WTC11 (cell line): ENCODE measurements around the gene PPID. TPM values are rescaled to one million over a fixed set of nuclear protein-coding genes. Genes with fewer than 3 reads are reported as not detected.
"Not testable (repeated sequence)": the region's sequence is repeated elsewhere in the genome, so short reads cannot be mapped to it uniquely, and the experiment has no call there.

Experiments used
- ATAC-seq: fragments of 200-7000 bp; cut with Tn5 transposase; 2 replicates; pipeline ENCODE4 v1.10.0; 2021; ENCODE audit warnings: mild to moderate bottlenecking, moderate library complexity
- CTCF ChIA-PET: fragments of 300-600 bp; sonication (Branson Sonifier 250); formaldehyde crosslinking; loops from one replicate; lab custom pipeline; 2021; ENCODE audit warnings: antibody characterized with exemption; lab: Charles Lee
- POLR2A ChIA-PET: fragments of 350-600 bp; sonication (Branson Sonifier 250); formaldehyde crosslinking; loops from one replicate; lab custom pipeline; 2021; ENCODE audit warnings: antibody characterized with exemption; lab: Charles Lee
- DNase-seq: peaks from one replicate; pipeline ENCODE4 v3.0.0; 2021; ENCODE audit warnings: low spot score
- H3K27ac Mint-ChIP-seq: 2 replicates; pipeline ENCODE4 v1.8.0; 2021; ENCODE audit warnings: mixed read lengths
- H3K27me3 Mint-ChIP-seq: 2 replicates; pipeline ENCODE4 v1.8.0; 2021; ENCODE audit warnings: low read depth, mild to moderate bottlenecking, moderate library complexity, mixed read lengths
- H3K36me3 Mint-ChIP-seq: 2 replicates; pipeline ENCODE4 v1.8.0; 2021; ENCODE audit warnings: mixed read lengths
- H3K4me1 Mint-ChIP-seq: 2 replicates; pipeline ENCODE4 v1.8.0; 2022; ENCODE audit warnings: mixed read lengths
- H3K4me3 Mint-ChIP-seq: 2 replicates; pipeline ENCODE4 v1.8.0; 2021; ENCODE audit warnings: mild to moderate bottlenecking, moderate library complexity, mixed read lengths
- H3K9me3 Mint-ChIP-seq: 2 replicates; pipeline ENCODE4 v1.8.0; 2021; ENCODE audit warnings: mixed read lengths
- CREB1 ChIP-seq: sonication (generic); formaldehyde crosslinking; IDR thresholded peaks from 2 replicates; pipeline ENCODE4 v1.8.0; 2023; ENCODE audit warnings: mild to moderate bottlenecking, missing genetic modification reagents
- CREM ChIP-seq: sonication (generic); formaldehyde crosslinking; IDR thresholded peaks from 2 replicates; pipeline ENCODE4 v1.8.1; 2022; ENCODE audit warnings: mild to moderate bottlenecking, missing genetic modification reagents, moderate library complexity
- ETV6 ChIP-seq: sonication (generic); formaldehyde crosslinking; IDR thresholded peaks from 2 replicates; pipeline ENCODE4 v1.8.1; 2022; ENCODE audit warnings: mild to moderate bottlenecking, missing genetic modification reagents
- JAZF1 ChIP-seq: fragments of 250-450 bp; sonication (Bioruptor Pico); IDR thresholded peaks from 2 replicates; pipeline ENCODE4 v1.9.0; 2021; ENCODE audit warnings: moderate library complexity, mild to moderate bottlenecking, inconsistent platforms
- NFATC4 ChIP-seq: fragments of 250-450 bp; sonication (Bioruptor Pico); IDR thresholded peaks from 2 replicates; pipeline ENCODE4 v1.9.0; 2021; ENCODE audit warnings: mild to moderate bottlenecking
- NFE2L1 ChIP-seq: sonication (generic); formaldehyde crosslinking; IDR thresholded peaks from 2 replicates; pipeline ENCODE4 v1.8.1; 2023; ENCODE audit warnings: missing genetic modification reagents
- NR1H2 ChIP-seq: sonication (generic); formaldehyde crosslinking; IDR thresholded peaks from 2 replicates; pipeline ENCODE4 v1.9.0; 2021; ENCODE audit warnings: mild to moderate bottlenecking, moderate library complexity, missing genetic modification reagents
- RORB ChIP-seq: fragments of 250-450 bp; sonication (Bioruptor Pico); IDR thresholded peaks from 2 replicates; pipeline ENCODE4 v1.9.0; 2021; ENCODE audit warnings: mild to moderate bottlenecking
- SMAD3 ChIP-seq: sonication (generic); formaldehyde crosslinking; IDR thresholded peaks from 2 replicates; pipeline ENCODE4 v1.8.0; 2022; ENCODE audit warnings: missing genetic modification reagents, mild to moderate bottlenecking, borderline replicate concordance
- TP53 ChIP-seq: sonication (generic); formaldehyde crosslinking; IDR thresholded peaks from 2 replicates; pipeline ENCODE4 v1.8.1; 2023; ENCODE audit warnings: mild to moderate bottlenecking, missing genetic modification reagents
- USF1 ChIP-seq: sonication (generic); formaldehyde crosslinking; IDR thresholded peaks from 2 replicates; pipeline ENCODE4 v1.8.0; 2022; ENCODE audit warnings: mild to moderate bottlenecking, missing genetic modification reagents
- ZBTB21 ChIP-seq: sonication (generic); formaldehyde crosslinking; IDR thresholded peaks from 2 replicates; pipeline ENCODE4 v1.8.1; 2023; ENCODE audit warnings: mild to moderate bottlenecking, missing genetic modification reagents, borderline replicate concordance
- ZNF232 ChIP-seq: sonication (generic); formaldehyde crosslinking; IDR thresholded peaks from 2 replicates; pipeline ENCODE4 v1.8.0; 2022; ENCODE audit warnings: mild to moderate bottlenecking, missing genetic modification reagents
- ZNF396 ChIP-seq: fragments of 250-450 bp; sonication (Bioruptor Pico); IDR thresholded peaks from 2 replicates; pipeline ENCODE4 v1.8.0; 2021; ENCODE audit warnings: mild to moderate bottlenecking, moderate library complexity, borderline replicate concordance
- ZNF423 ChIP-seq: fragments of 250-450 bp; sonication (Bioruptor Pico); IDR thresholded peaks from 2 replicates; pipeline ENCODE4 v2.1.2; 2022; ENCODE audit warnings: mild to moderate bottlenecking, moderate library complexity
- ZNF425 ChIP-seq: fragments of 250-450 bp; sonication (Bioruptor Pico); conservative IDR thresholded peaks from 2 replicates; pipeline ENCODE4 v1.9.0; 2021; ENCODE audit warnings: mild to moderate bottlenecking
- total RNA-seq: library from RNA; stranded (reverse); gene quantifications from 3 replicates; pipeline ENCODE4 v1.2.3, GENCODE V29; 2021
- TF ChIP-seq, protein P1 (sequence below): sonication (generic); formaldehyde crosslinking; IDR thresholded peaks from 2 replicates; pipeline ENCODE4 v1.8.1; 2022; ENCODE audit warnings: low read depth, mild to moderate bottlenecking, moderate library complexity, missing genetic modification reagents, borderline replicate concordance
- TF ChIP-seq, protein P2 (sequence below): sonication (generic); formaldehyde crosslinking; IDR thresholded peaks from 2 replicates; pipeline ENCODE4 v1.8.1; 2022; ENCODE audit warnings: mild to moderate bottlenecking, missing genetic modification reagents, moderate library complexity, borderline replicate concordance

Gene PPID
- total RNA-seq, 1 experiment from 2014 or later = 40.5 TPM

- ATAC-seq (no peak), DNase-seq (no peak)
- Mint-ChIP-seq H3K27ac (no peak overlapping the region), H3K27me3 (no peaks in the 10 kb centered on the region), H3K9me3 (peaks cover 17% of the 10 kb centered on the region), H3K4me1 (no peaks in the 10 kb centered on the region), H3K36me3 (peaks cover 9% of the 10 kb centered on the region), H3K4me3 (no peak overlapping the region)
- CTCF ChIA-PET = no interaction called here
- POLR2A ChIA-PET = no interaction called here
- TF ChIP-seq USF1 = no peak
- TF ChIP-seq NFE2L1 (CRISPR knock-in tag) = no peak
These were observed 27.2 kb upstream of the PPID start for GRCh38 chr4:158750379-158750778.

DNA sequence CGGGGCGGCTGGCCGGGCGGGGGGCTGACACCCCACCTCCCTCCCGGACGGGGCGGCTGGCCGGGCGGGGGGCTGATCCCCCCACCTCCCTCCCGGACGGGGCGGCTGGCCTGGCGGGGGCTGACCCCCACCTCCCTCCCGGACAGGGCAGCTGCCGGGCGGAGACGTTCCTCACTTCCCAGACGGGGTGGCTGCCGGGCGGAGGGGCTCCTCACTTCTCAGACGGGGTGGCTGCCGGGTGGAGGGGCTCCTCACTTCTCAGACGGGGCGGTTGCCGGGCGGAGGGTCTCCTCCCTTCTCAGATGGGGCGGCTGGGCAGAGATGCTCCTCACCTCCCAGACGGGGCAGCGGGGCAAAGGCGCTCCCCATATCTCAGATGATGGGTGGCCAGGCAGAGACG is 23.3 kb upstream of the PPID start:
- H3K9me3 Mint-ChIP-seq = peaks cover 18% of the 10 kb centered on the region
- H3K36me3 Mint-ChIP-seq, H3K27ac Mint-ChIP-seq, POLR2A ChIA-PET, ATAC-seq, DNase-seq, H3K4me1 Mint-ChIP-seq, CTCF ChIA-PET, H3K4me3 Mint-ChIP-seq, H3K27me3 Mint-ChIP-seq: not testable (repeated sequence)

GRCh38 chr4:158741326-158742021 is 18.3 kb upstream of the PPID start:
- Mint-ChIP-seq H3K27ac (no peak overlapping the region), H3K9me3 (peaks cover 6% of the 10 kb centered on the region; the same call in 1 of the 2 replicates), H3K4me1 (0 out of 2 replicates have a peak, but pooled peaks cover 4% of the 10 kb centered on the region), H3K27me3 (no peaks in the 10 kb centered on the region), H3K4me3 (no peak overlapping the region), H3K36me3 (peaks cover 4% of the 10 kb centered on the region; the same call in 1 of the 2 replicates)
- ChIA-PET CTCF (no interaction called here), POLR2A (interaction anchor here (0.6 kb wide), 1 partner anchor 403 kb away, joined by 8 read pairs; no protein-coding TSS in a partner anchor)
- no peak for DNase-seq
- ATAC-seq = no peak
- TF ChIP-seq RORB (CRISPR knock-in tag) (no peak), JAZF1 (no peak), ZBTB21 (CRISPR knock-in tag) (no peak), ZNF425 (CRISPR knock-in tag) (no peak), NR1H2 (CRISPR knock-in tag) (no peak), ZNF423 (CRISPR knock-in tag) (no peak), CREB1 (CRISPR knock-in tag) (no peak), NFATC4 (CRISPR knock-in tag) (no peak)
- TF ChIP-seq, protein P1, sequence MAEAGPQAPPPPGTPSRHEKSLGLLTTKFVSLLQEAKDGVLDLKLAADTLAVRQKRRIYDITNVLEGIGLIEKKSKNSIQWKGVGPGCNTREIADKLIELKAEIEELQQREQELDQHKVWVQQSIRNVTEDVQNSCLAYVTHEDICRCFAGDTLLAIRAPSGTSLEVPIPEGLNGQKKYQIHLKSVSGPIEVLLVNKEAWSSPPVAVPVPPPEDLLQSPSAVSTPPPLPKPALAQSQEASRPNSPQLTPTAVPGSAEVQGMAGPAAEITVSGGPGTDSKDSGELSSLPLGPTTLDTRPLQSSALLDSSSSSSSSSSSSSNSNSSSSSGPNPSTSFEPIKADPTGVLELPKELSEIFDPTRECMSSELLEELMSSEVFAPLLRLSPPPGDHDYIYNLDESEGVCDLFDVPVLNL (CRISPR knock-in tag) = no peak
- TF ChIP-seq, protein P2, sequence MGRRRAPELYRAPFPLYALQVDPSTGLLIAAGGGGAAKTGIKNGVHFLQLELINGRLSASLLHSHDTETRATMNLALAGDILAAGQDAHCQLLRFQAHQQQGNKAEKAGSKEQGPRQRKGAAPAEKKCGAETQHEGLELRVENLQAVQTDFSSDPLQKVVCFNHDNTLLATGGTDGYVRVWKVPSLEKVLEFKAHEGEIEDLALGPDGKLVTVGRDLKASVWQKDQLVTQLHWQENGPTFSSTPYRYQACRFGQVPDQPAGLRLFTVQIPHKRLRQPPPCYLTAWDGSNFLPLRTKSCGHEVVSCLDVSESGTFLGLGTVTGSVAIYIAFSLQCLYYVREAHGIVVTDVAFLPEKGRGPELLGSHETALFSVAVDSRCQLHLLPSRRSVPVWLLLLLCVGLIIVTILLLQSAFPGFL = no peak

- Mint-ChIP-seq H3K27ac (no peak overlapping the region), H3K27me3 (no peaks in the 10 kb centered on the region), H3K4me1 (0 out of 2 replicates have a peak, but pooled peaks cover 4% of the 10 kb centered on the region), H3K36me3 (no peaks in the 10 kb centered on the region), H3K4me3 (no peak overlapping the region), H3K9me3 (no peaks in the 10 kb centered on the region)
- ATAC-seq (peak; percentile 84), DNase-seq (no peak)
- ChIA-PET CTCF (interaction anchor here (1.4 kb wide), 1 partner anchor 14 kb away, joined by 3 read pairs; no protein-coding TSS in a partner anchor), POLR2A (no interaction called here)
- TF ChIP-seq, protein P1 (CRISPR knock-in tag) = no peak
- TF ChIP-seq TP53 (CRISPR knock-in tag) = no peak
- no peak for TF ChIP-seq CREM (CRISPR knock-in tag)
- TF ChIP-seq USF1 = no peak
- TF ChIP-seq SMAD3 (CRISPR knock-in tag) = no peak
- TF ChIP-seq ZNF232 (CRISPR knock-in tag) = no peak
- no peak for TF ChIP-seq ETV6
- no peak for TF ChIP-seq ZNF396 (CRISPR knock-in tag)
These were observed 16.4 kb upstream of the PPID start for GRCh38 chr4:158739600-158739999.
